HG03520 (cell line): ENCODE measurements around the gene S100A8.
"Not testable (repeated sequence)": the region's sequence is repeated elsewhere in the genome, so short reads cannot be mapped to it uniquely, and the experiment has no call there.

Source experiments
- ATAC-seq: cut with Tn5 transposase; IDR thresholded peaks from one replicate; pipeline ENCODE4 v1.9.1; 2021; ENCODE audit warnings: mild to moderate bottlenecking, moderate library complexity; ENCODE audit not compliant: unreplicated experiment

The S100A8 gene

GRCh38 chr1:153390938-153391710 lies at the start of gene S100A8:
Gene S100A8 (minus strand): TSS chr1:153391073. CDS start chr1:153390535, 538 bp downstream.
- no peak for ATAC-seq

DNA sequence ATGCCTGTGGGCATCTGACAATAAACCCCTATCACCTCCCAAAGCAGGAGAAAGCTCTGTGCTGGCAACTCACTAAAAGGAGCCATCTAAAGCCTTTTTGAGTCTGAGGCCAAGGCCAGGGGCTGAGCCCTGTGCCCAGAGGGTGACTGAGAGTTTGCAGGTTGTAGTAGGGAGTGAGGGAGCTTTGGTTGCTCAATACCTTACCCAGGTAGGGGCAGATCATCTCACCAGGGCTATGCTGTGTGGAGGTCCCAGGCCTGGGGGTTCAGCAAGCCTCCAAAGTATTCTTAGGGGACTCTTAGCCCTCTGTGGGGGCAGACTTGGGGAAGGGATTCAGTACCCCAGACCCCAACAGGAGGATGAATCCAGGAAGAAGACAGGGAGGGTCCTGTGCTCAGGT lies 48.4 kb upstream of the S100A8 start:
- ATAC-seq = no peak

DNA sequence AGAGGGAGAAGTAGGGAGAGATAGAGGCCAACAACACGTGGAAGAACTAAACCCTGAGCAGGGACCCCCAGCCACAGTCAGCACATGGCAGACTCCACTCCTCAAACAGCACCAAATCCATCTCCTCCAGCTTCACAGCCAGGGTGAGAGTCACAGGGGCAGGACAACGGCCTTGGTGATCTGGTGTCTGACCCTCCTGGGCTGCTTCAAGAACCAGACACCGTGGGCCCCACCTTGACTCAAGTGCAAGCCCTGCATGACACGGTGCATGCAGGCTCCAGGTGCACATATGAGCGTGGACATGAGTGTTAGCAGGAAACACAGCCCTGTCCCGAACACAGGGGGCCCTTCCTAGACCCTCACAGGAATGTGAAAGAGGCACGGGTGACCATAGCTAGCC lies 47.7 kb upstream of the S100A8 start:
- ATAC-seq = no peak

GRCh38 chr1:153437236-153437635 lies 46.4 kb upstream of the S100A8 start:
- ATAC-seq = no peak

DNA sequence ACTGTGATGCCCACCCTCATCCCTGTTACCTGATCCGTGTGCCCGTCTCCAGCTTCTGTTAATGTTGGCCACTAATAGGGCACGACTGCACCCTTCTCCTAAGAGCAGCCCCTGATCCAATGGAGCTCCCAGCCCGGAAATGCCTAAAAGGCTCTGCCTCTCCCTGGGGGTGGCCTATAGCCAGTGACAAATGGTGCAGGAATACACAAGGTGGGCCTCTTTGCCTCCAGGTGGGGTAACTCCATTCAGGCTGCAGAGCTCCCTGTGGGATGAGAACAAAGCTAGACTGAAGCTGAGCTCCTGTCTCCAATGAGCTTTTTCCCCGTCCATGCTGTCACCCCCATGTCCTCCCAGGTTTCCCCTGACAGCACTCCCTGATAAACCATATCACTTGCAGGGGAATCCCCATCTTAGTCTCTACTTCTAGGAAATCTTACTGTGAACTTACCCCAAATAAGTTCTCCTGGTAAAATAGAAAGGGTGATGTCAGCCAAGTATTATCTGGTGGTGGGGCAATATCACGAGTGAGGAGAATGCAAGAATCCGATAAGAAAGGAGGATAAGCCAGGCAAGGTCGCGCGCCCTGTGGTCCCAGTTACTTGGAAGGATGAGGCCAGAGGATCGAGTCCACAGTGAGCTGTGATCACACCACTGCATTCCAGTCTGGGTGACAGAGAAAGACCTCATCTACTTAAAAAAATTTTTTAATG lies 44.0 kb upstream of the S100A8 start:
- ATAC-seq = no peak

DNA sequence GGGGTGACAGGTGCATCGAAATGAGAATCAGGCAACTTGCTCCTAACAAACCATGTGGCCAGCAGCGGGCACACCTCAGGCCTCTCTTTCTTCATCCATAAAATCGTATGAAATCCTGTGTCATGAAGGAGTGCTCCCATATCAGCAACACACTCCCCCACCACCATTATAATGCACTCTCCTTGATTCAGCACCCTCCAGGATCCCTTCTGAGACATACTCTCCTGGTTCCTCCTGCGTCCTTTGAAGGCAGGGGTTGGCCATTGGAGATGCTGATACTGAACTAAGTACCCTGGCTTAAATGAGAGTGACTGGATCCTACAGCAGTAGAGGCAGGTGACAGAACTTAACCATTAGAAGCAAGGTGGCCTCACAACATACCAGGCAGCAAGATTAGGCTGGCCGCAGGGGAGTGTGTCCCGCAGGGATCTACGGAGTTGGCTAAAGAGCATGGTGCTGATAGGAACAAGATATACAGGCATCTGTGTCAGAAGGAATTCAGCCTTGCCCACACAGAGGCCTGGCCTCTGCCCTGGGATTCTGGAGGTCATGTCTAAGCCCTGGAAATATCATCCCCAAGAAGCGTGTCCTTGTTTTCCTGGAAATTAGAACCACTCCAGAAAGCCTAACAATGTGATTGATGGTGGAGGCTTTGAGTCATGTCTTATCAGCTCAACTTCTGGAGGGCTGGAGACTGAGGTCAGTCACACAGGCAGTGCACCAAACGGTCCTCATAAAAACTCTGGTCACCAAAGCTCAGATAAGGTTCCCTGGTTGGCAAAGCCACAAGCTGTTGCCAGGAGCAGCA lies 42.2 kb upstream of the S100A8 start:
- no peak for ATAC-seq

DNA sequence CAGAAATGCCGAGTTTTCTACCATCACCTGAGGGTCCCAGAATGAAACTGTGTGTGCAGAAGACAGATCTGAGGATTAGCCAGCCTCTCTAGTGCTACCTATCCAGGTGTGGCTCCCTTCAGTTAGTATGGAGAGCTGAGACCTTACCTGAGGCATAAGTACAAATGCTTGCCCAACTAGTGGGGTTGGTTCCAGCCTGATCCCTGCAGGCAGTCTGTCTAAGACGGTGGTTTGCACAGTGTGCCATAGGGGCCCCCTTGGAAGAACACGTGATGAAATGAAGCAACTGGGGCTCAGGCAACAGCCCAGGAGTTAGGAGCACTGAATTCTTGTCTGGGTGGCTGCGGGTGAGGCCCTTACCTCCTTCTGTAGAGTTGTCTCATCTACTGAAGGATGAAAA lies 41.1 kb upstream of the S100A8 start:
- no peak for ATAC-seq

DNA sequence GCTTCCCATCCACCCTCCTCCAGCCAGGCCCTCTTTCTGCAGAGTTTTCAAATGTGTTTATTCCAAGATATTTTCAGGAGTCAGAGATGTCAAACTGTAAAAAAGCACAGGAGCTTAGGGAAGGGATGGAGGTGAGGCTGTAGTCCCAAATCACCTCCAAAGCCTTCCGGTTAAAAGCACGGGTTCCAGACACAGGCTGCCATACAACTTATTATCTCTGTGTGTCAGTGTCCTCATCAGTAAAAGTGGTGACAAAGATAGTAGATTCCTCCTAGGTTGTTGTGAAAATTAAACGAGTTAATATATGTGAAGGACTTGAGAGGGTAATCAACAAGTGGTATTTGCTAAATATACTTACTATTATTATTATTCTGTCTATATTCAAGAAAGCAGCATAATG lies 40.6 kb upstream of the S100A8 start:
- ATAC-seq = no peak

- no peak for ATAC-seq
These were observed 40.1 kb upstream of the S100A8 start for GRCh38 chr1:153431002-153431401.

DNA sequence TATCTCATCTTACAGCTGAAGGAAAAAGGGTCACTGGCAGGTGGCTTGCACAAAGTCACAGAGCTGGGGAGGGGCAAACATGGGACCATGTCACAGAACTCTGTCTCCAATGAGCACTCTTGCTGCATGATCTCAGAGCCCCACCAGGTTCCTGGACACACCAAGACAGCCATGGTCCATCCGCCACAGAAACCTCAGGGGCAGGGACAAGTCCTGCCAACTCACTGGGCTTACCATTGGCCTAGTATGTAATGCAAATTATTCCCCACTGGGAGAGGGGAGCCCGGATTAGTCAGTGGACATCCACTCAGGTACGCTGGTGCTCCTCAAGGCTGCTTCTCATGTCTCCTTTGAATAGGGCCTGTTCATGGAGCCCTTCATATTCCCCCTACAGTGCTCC lies 39.7 kb upstream of the S100A8 start:
- ATAC-seq = no peak

GRCh38 chr1:153430166-153430553 lies 39.3 kb upstream of the S100A8 start:
- ATAC-seq = no peak

GRCh38 chr1:153429266-153430165 lies 38.6 kb upstream of the S100A8 start:
- ATAC-seq = no peak

GRCh38 chr1:153428791-153429190 lies 37.9 kb upstream of the S100A8 start:
- ATAC-seq = no peak

GRCh38 chr1:153428073-153428638 lies 37.3 kb upstream of the S100A8 start:
- ATAC-seq = no peak

- no peak for ATAC-seq
These were observed 35.9 kb upstream of the S100A8 start for GRCh38 chr1:153426809-153427208.

DNA sequence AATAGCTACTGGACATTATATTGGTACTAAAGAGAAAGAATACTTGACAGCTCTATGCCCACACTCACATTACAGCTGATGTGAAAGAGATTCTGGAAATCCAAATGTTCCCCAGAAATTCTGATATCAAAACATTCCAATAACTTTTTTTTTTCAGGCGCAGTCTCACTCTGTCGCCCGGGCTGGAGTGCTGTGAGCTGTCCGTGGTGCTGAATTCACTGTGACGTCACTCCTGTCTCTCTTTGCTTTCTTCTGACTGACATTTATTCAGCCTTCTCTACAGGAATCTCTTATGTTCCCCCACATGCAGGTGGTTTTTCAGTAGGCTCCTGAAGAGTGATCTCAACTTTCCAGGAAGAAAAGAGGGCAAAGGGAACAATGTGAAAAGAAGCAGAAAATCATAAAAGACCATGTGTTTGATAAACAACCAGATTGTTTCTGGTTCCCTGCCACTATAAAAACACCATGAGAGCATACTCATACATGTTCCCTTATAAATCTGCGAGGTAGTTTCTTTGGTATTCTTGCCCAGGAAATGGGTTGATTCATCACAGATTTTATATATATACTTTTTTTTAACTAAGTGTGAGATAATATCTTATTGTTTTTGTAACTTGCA lies 31.7 kb upstream of the S100A8 start:
- ATAC-seq = no peak

DNA sequence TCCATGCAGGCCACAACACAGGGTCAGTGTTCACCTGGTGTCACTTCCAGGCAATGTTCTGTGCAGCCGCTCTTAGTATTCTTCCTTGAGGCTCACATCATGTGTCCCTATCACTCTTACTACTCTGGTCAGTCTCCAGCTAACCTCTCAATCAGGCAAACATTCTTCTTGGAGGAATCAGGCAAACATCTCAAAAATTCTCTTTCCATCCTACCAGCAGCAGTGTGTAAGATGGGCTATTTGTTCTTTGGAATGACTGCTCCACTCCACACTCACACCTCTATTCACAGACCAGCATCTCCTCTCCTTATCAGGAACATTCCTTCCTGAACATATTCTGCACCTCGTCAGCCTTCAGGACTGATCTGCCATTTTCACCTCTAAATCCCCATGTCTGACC lies 29.4 kb upstream of the S100A8 start:
- ATAC-seq = no peak

DNA sequence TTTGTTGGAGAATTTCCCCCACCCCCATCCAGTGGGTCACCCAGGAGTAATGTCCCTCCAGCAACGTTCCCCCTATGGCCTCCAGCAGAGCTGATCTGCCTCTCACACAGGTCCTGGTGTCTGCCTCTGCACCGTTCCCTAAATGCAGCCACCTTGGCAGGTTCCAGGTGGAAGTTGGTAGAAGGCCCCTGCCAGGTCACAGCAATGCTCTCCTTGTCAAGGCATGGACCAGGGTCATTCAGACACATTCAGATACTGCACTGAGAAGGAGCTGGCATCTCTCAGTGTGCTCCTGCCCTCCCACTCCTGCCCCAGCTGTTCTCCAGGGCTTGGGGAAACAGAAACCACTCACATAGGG lies 28.5 kb upstream of the S100A8 start:
- ATAC-seq = not testable (repeated sequence)

GRCh38 chr1:153418758-153419435 lies 28.0 kb upstream of the S100A8 start:
- not testable (repeated sequence) for ATAC-seq
